Thymus (tissue), 14 donors: ENCODE measurements around the gene BRAP. TPM values are rescaled to one million over a fixed set of nuclear protein-coding genes. Genes with fewer than 3 reads are reported as not detected.
"Not testable (repeated sequence)": the region's sequence is repeated elsewhere in the genome, so short reads cannot be mapped to it uniquely, and the experiment has no call there.

Experiments used
- DNase-seq, 9 donors: peaks; one replicate each; pipeline ENCODE4 v3.0.0-alpha.2; 2013; ENCODE audit warnings: low spot score in 9 of 9, low read depth in 6 of 9, missing footprints in 1 of 9
- H3K27ac ChIP-seq, 2 donors: one replicate each; pipeline ENCODE4 v1.5.1; 2013; ENCODE audit warnings: control low read depth in 1 of 2, low read depth in 1 of 2, low read length in 1 of 2, mild to moderate bottlenecking in 1 of 2, moderate library complexity in 1 of 2
- H3K27me3 ChIP-seq, 2 donors: one replicate each; pipeline ENCODE4 v1.5.1; 2013; ENCODE audit warnings: low read length in 1 of 2; ENCODE audit not compliant: control insufficient read depth in 2 of 2, insufficient read depth in 1 of 2
- H3K36me3 ChIP-seq, 2 donors: one replicate each; pipeline ENCODE4 v1.5.1; 2013; ENCODE audit warnings: low read length in 1 of 2, mild to moderate bottlenecking in 1 of 2, moderate library complexity in 1 of 2; ENCODE audit not compliant: control insufficient read depth in 2 of 2, insufficient read depth in 2 of 2
- H3K4me1 ChIP-seq, 2 donors: one replicate each; pipeline ENCODE4 v1.5.1; 2013; ENCODE audit warnings: low read length in 2 of 2; ENCODE audit not compliant: control insufficient read depth in 2 of 2, insufficient read depth in 2 of 2
- H3K4me3 ChIP-seq, 2 donors: one replicate each; pipeline ENCODE4 v1.5.1; 2013; ENCODE audit warnings: low read length in 2 of 2, control low read depth in 1 of 2, mild to moderate bottlenecking in 1 of 2
- H3K9me3 ChIP-seq, 2 donors: one replicate each; pipeline ENCODE4 v1.5.1; 2013; ENCODE audit warnings: low read length in 1 of 2, mild to moderate bottlenecking in 1 of 2; ENCODE audit not compliant: control insufficient read depth in 2 of 2, insufficient read depth in 1 of 2
- WGBS: extraction: QIAGEN DNeasy Blood & Tissue Kit; methylation state at CpG from one replicate; pipeline ENCODE4 v1.1.7; 2013; 5-methylcytosine and 5-hydroxymethylcytosine counted together
- long read RNA-seq, 10 donors: transcript quantifications; one replicate each; lab custom pipeline, GENCODE V29; 2026
- polyA plus RNA-seq: library from polyadenylated mRNA; stranded (reverse); fragments of 200-250 nt; gene quantifications from one replicate; pipeline ENCODE4 v1.2.3, GENCODE V29; 2013
- total RNA-seq: library from RNA; stranded (reverse); fragments of 120-200 nt; gene quantifications from one replicate; pipeline ENCODE4 v1.2.4, GENCODE V29; 2013
- donor health status: healthy.

BRAP gene, protein sequence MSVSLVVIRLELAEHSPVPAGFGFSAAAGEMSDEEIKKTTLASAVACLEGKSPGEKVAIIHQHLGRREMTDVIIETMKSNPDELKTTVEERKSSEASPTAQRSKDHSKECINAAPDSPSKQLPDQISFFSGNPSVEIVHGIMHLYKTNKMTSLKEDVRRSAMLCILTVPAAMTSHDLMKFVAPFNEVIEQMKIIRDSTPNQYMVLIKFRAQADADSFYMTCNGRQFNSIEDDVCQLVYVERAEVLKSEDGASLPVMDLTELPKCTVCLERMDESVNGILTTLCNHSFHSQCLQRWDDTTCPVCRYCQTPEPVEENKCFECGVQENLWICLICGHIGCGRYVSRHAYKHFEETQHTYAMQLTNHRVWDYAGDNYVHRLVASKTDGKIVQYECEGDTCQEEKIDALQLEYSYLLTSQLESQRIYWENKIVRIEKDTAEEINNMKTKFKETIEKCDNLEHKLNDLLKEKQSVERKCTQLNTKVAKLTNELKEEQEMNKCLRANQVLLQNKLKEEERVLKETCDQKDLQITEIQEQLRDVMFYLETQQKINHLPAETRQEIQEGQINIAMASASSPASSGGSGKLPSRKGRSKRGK
- total RNA-seq, result 18.2 TPM
- 11.3 TPM for polyA plus RNA-seq
- long read RNA-seq, donor 1, full-length matches to known transcripts, result 1 of 1 reads
- long read RNA-seq, donor 1, partial matches to known transcripts, result 0 of 1 reads
- long read RNA-seq, donor 1, other reads (novel, unspliced or antisense), result 0 of 1 reads
- long read RNA-seq, donor 2, result 0 reads
- long read RNA-seq, donor 3, full-length matches to known transcripts, result 4 of 9 reads
- long read RNA-seq, donor 3, partial matches to known transcripts, result 5 of 9 reads
- long read RNA-seq, donor 3, other reads (novel, unspliced or antisense), result 0 of 9 reads
- long read RNA-seq, donor 4, partial matches to known transcripts, result 5 of 5 reads
- long read RNA-seq, donor 4, other reads (novel, unspliced or antisense), result 0 of 5 reads
- long read RNA-seq, donor 5, full-length matches to known transcripts, result 7 of 13 reads
- long read RNA-seq, donor 5, partial matches to known transcripts, result 6 of 13 reads
- long read RNA-seq, donor 5, other reads (novel, unspliced or antisense), result 0 of 13 reads
- long read RNA-seq, donor 6, full-length matches to known transcripts, result 7 of 7 reads
- long read RNA-seq, donor 6, partial matches to known transcripts, result 0 of 7 reads
- long read RNA-seq, donor 6, other reads (novel, unspliced or antisense), result 0 of 7 reads
- long read RNA-seq, donor 7, full-length matches to known transcripts, result 10 of 10 reads
- long read RNA-seq, donor 7, partial matches to known transcripts, result 0 of 10 reads
- long read RNA-seq, donor 7, other reads (novel, unspliced or antisense), result 0 of 10 reads
- long read RNA-seq, donor 8, result 0 reads
- long read RNA-seq, donor 9, full-length matches to known transcripts, result 3 of 3 reads
- long read RNA-seq, donor 9, partial matches to known transcripts, result 0 of 3 reads
- long read RNA-seq, donor 9, other reads (novel, unspliced or antisense), result 0 of 3 reads
- long read RNA-seq, donor 10, full-length matches to known transcripts, result 5 of 5 reads
- long read RNA-seq, donor 10, partial matches to known transcripts, result 0 of 5 reads
- long read RNA-seq, donor 10, other reads (novel, unspliced or antisense), result 0 of 5 reads

DNA sequence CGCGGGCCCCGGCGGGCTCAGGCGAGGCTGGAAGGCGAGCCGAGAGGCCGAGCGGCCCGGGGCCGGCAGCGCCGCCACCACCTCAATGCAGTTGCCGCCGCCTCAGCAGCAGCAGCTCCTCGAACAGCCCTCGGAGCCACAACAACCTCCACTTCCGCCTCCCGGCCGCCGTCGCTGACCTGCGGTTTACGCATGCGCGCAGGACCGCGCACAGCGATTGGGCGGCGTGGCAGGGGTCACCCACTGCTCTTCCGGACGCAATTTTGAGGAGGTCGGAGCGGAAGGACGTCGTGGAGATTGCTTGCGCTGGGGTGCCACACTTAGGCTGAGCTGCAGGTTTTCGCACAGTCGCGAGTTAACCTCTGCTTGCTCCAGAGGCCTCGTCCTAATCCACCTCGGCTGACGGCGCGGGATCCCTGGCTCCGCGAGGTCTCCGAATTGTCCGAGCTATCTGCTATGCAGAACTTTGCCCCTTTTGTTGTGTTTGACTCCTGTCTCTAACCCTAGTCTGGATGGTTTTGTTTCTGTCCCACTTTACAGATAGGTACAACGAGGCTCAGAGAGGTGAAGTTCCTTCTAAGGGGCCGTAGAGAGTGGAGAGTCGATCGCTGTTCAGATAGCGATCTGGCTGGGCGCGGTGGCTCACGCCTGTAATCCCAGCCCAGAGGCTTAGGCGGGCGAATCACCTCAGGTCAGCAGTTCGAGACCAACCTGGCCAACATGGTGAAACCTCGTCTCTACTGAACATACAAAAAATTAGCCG, at the start of gene BRAP, which contains the start of gene ACAD10:
Gene BRAP, minus strand, starts transcription at position 146 of the 763 bp plus-strand sequence. CDS start 164 bp downstream, outside the sequence.
Gene ACAD10, plus strand, starts transcription at position 243 of the 763 bp plus-strand sequence. CDS start 6,657 bp downstream, outside the sequence.
- Histone ChIP-seq H3K27ac (peak within 1 kb of the TSS; percentile 83 to 93), H3K9me3 (no peaks in the 10 kb centered on the region), H3K36me3 (peaks cover 13 to 21% of the 10 kb centered on the region in 2 donors), H3K27me3 (no peaks in the 10 kb centered on the region), H3K4me1 (peaks cover 10 to 17% of the 10 kb centered on the region in 2 donors), H3K4me3 (peak within 1 kb of the TSS; percentile 74 to 99)
- peak; percentile 84 to 98 (median 93) for DNase-seq
- under 1% methylated on average over 63 of the region's 63 CpGs for WGBS

DNA sequence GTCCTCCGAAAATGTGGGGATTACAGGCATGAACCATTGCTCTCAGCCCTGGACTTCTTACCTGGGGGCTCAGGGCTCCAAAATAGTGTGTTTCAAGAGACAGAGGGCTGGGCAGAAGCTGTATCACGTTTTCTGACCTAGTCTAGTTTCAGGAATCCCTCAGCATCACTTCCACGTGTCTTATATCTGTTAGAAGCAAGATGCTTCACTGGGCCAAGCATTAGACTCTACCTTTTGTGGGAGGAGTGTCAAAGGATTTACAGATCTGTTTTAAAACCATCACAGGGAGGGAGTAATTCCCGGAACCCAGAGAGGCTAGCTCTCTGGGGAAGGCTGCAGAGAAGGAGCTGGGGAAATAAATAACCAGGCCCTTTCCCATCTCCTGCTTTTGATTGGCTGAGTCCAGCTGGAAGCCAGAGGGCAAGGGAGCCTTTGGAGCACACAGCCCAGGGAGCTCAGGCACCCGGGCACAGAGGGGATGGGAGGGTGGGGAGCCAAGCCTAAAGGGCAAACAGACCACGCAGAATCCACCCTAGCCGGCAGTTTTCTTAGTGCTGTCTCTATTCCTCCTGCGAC, 47.7 kb upstream of the BRAP start:
- H3K9me3 ChIP-seq, result no peaks in the 10 kb centered on the region
- peaks cover 26 to 36% of the 10 kb centered on the region in 2 donors for H3K36me3 ChIP-seq
- DNase-seq, result no peak
- H3K27me3 ChIP-seq, result no peaks in the 10 kb centered on the region
- no peak overlapping the region for H3K27ac ChIP-seq
- 98% methylated on average over 8 of the region's 8 CpGs for WGBS
- H3K4me1 ChIP-seq, result no peaks in the 10 kb centered on the region
- H3K4me3 ChIP-seq, result no peak overlapping the region

DNA sequence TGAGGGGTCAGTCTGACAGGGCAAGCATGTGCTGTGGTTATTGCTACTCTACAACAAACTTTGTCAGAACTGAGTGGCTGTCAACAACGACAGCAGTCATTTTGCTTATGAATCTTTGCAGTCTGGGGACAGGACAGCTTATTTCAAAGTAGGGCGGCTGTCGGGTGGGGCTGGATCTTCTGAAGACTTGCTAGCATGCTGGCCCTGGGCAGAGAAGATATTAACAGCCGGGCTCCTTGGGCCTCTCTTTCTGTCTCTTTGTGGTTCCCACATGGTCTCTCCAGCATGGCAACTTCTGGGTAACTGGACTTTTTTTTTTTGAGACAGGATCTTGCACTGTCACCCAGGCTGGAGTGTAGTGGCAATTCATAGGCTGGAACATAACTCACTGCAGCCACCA, 47.0 kb upstream of the BRAP start:
- Histone ChIP-seq H3K4me3 (no peak overlapping the region), H3K27me3 (no peaks in the 10 kb centered on the region), H3K9me3 (no peaks in the 10 kb centered on the region), H3K36me3 (peaks cover 22 to 36% of the 10 kb centered on the region in 2 donors), H3K27ac (no peak overlapping the region), H3K4me1 (no peaks in the 10 kb centered on the region)
- no peak for DNase-seq
- 98% methylated on average over 4 of the region's 4 CpGs for WGBS

DNA sequence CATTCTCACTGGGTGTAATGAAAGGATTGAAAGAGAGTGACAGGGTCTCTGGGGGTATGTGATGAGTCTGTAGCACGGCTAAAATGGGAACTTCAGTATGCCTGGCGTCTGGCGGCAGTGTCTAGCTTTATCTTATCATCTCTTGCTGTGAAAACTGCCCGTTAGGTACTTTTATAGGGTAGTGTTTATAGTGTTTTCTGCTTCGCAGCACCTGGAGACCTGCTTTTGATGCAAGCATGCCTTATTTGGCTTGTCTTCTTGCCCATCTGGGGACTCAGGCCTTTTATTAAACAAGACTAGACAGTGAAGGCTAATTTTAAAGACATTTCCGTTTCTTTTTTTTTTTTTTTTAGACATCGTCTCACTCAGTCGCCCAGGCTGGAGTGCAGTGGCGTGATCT, 44.7 kb upstream of the BRAP start:
- no peaks in the 10 kb centered on the region for H3K4me1 ChIP-seq
- no peak for DNase-seq
- no peaks in the 10 kb centered on the region for H3K27me3 ChIP-seq
- peaks cover 15 to 28% of the 10 kb centered on the region in 2 donors for H3K36me3 ChIP-seq
- 97% methylated on average over 9 of the region's 9 CpGs for WGBS
- no peak overlapping the region for H3K27ac ChIP-seq
- no peak overlapping the region for H3K4me3 ChIP-seq
- H3K9me3 ChIP-seq, result no peaks in the 10 kb centered on the region

- 96% methylated on average over 2 of the region's 2 CpGs for WGBS
- no peaks in the 10 kb centered on the region for H3K9me3 ChIP-seq
- no peak overlapping the region for H3K4me3 ChIP-seq
- no peak overlapping the region for H3K27ac ChIP-seq
- H3K36me3 ChIP-seq, result peaks cover 17 to 27% of the 10 kb centered on the region in 2 donors
- DNase-seq, result no peak
- no peaks in the 10 kb centered on the region for H3K4me1 ChIP-seq
- H3K27me3 ChIP-seq, result no peaks in the 10 kb centered on the region
Measured at GRCh38 chr12:111728795-111729194, 43.0 kb upstream of the BRAP start.

DNA sequence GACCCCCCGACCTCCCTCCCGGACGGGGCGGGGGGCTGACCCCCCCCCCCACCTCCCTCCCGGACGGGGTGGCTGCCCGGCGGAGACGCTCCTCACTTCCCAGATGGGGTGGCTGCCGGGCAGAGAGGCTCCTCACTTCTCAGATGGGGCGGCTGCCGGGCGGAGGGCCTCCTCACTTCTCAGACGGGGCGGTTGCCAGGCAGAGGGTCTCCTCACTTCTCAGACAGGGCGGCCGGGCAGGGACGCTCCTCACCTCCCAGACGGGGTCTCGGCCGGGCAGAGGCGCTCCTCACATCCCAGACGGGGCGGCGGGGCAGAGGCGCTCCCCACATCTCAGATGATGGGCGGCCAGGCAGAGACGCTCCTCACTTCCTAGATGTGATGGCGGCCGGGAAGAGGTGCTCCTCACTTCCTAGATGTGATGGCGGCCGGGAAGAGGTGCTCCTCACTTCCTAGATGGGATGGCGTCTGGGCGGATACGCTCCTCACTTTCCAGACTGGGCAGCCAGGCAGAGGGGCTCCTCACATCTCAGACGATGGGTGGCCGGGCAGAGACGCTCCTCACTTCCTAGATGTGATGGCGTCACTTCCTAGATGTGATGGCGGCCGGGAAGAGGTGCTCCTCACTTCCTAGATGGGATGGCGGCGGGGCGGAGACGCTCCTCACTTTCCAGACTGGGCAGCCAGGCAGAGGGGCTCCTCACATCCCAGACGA, 38.0 kb upstream of the BRAP start:
- not testable (repeated sequence) for H3K4me3 ChIP-seq, H3K4me1 ChIP-seq, DNase-seq, H3K27ac ChIP-seq, H3K9me3 ChIP-seq, H3K27me3 ChIP-seq
- WGBS, result 97% methylated on average over 46 of the region's 46 CpGs
- peaks cover 11 to 14% of the 10 kb centered on the region in 2 donors for H3K36me3 ChIP-seq

DNA sequence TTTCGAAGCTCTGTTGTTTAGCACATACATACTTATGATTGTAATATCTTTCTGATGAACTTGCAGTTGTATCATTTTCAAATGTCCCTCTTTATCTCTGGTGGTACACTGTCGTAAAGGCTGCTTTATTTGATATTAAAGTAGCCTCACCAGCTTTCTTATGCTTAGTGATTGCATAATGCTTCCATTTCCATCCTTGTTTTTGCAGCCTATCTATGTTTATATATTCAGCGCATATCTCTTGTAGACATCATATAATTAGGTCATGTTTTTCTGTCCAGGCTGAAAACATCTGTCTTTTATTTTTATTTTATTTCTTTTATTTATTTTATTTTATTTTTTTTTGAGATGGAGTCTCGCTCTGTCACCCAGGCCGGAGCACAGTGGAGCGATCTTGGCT, 34.7 kb upstream of the BRAP start:
- WGBS, result 98% methylated on average over 6 of the region's 6 CpGs
- Histone ChIP-seq H3K4me1 (no peaks in the 10 kb centered on the region), H3K27me3 (no peaks in the 10 kb centered on the region), H3K36me3 (peaks cover 22 to 28% of the 10 kb centered on the region in 2 donors), H3K27ac (no peak overlapping the region), H3K9me3 (no peaks in the 10 kb centered on the region), H3K4me3 (no peak overlapping the region)
- DNase-seq, result no peak
